H54 (cell line): ENCODE data around the gene THADA.
A peak's percentile ranks its signal among the peaks of the same experiment; 100 is the strongest.
"Not testable (repeated sequence)": the region's sequence is repeated elsewhere in the genome, so short reads cannot be mapped to it uniquely, and the experiment has no call there.

Experiments used
- DNase-seq: peaks from one replicate; pipeline ENCODE4 v3.0.0; 2011; ENCODE audit warnings: low spot score, mixed read lengths; ENCODE audit not compliant: insufficient read length
- FAIRE-seq: peaks from 3 replicates; lab custom pipeline; 2011; peaks lifted over from hg19 to GRCh38; lab: Jason Lieb, UNC
- POLR2A ChIP-seq: IDR thresholded peaks from 2 replicates; pipeline ENCODE4 v1.6.1; 2011; ENCODE audit warnings: low read depth, mild to moderate bottlenecking, low read length

Gene THADA

GRCh38 chr2:43616967-43617680 lies 21.3 kb upstream of the THADA start:
- FAIRE-seq (no peak), DNase-seq (no peak)
- TF ChIP-seq POLR2A = no peak

GRCh38 chr2:43612944-43613343 lies 17.1 kb upstream of the THADA start:
- no peak for FAIRE-seq
- TF ChIP-seq POLR2A = no peak
- no peak for DNase-seq

GRCh38 chr2:43611987-43612894 lies 16.4 kb upstream of the THADA start:
- peak; percentile 80 for FAIRE-seq
- TF ChIP-seq POLR2A = no peak

GRCh38 chr2:43610361-43610760 lies 14.5 kb upstream of the THADA start:
- no peak for TF ChIP-seq POLR2A
- FAIRE-seq (no peak), DNase-seq (no peak)

More at GRCh38 chr2:43611987-43612894, 16.4 kb upstream of the THADA start:
- no peak for DNase-seq

GRCh38 chr2:43609290-43609918 lies 13.6 kb upstream of the THADA start:
- FAIRE-seq (peak; percentile 80), DNase-seq (no peak)
- no peak for TF ChIP-seq POLR2A

GRCh38 chr2:43605851-43606250 lies 10.0 kb upstream of the THADA start:
- TF ChIP-seq POLR2A = no peak
- FAIRE-seq = no peak
- DNase-seq = no peak

- DNase-seq (no peak), FAIRE-seq (peak; percentile 89)
- no peak for TF ChIP-seq POLR2A
Measured at GRCh38 chr2:43605079-43605655, 9.3 kb upstream of the THADA start.

- TF ChIP-seq POLR2A = no peak
- FAIRE-seq (no peak), DNase-seq (no peak)
Measured at GRCh38 chr2:43604674-43605073, 8.8 kb upstream of the THADA start.

GRCh38 chr2:43600596-43600995 lies 4.8 kb upstream of the THADA start:
- DNase-seq, FAIRE-seq: not testable (repeated sequence)

GRCh38 chr2:43594875-43595274 lies 963 bp downstream of the THADA start:
- FAIRE-seq (no peak), DNase-seq (no peak)
- no peak for TF ChIP-seq POLR2A

- DNase-seq (no peak), FAIRE-seq (no peak)
- no peak for TF ChIP-seq POLR2A
Measured at GRCh38 chr2:43593254-43593653, 2.6 kb downstream of the THADA start.

- FAIRE-seq (no peak), DNase-seq (no peak)
- no peak for TF ChIP-seq POLR2A
Measured at GRCh38 chr2:43592443-43592842, 3.4 kb downstream of the THADA start.

GRCh38 chr2:43585708-43586107 lies 10.1 kb downstream of the THADA start:
- TF ChIP-seq POLR2A = no peak
- FAIRE-seq (no peak), DNase-seq (no peak)
